Measurements from ENCODE around the gene DRAM1.

The DRAM1 gene

GRCh38 chr12:101941306-101942249 is 64.2 kb downstream of the DRAM1 start:
- no peak overlapping the region for H3K27ac ChIP-seq (ENCODE audit: low read length)
- no peak overlapping the region for H3K9ac ChIP-seq (ENCODE audit: low read length in 2 of 2)
- H3K9me3 ChIP-seq (ENCODE audit: control insufficient read depth in 2 of 2, low read length in 2 of 2): no peaks in the 10 kb centered on the region
- H3K36me3 ChIP-seq (ENCODE audit: control insufficient read depth in 2 of 2, insufficient read depth in 2 of 2, low read length in 2 of 2): no peaks in the 10 kb centered on the region
- H3K4me1 ChIP-seq (ENCODE audit: control insufficient read depth, insufficient read depth, low read length): peaks cover 3% of the 10 kb centered on the region
- H3K27me3 ChIP-seq (ENCODE audit: control insufficient read depth in 1 of 2, insufficient read depth in 2 of 2, low read length in 2 of 2): no peaks in the 10 kb centered on the region
- no peak overlapping the region for H3K4me3 ChIP-seq (ENCODE audit: low read length in 2 of 2)

DNA sequence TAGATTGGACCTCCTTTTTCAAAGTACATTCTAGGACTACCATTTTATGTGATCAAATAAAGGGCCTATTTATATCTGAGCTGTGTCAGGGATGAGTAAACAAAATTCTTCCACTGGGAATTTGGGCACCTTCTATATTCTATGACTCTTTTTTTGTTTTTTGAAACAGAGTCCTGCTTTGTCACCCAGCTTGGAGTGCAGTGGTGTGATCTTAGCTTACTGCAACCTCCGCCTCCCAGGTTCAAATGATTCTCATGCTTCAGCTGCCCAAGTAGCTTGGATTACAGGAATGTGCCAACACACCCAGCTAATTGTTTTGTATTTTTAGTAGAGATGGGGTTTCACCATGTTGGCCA is 64.8 kb downstream of the DRAM1 start:
- H3K27ac ChIP-seq (ENCODE audit: low read length): no peak overlapping the region

DNA sequence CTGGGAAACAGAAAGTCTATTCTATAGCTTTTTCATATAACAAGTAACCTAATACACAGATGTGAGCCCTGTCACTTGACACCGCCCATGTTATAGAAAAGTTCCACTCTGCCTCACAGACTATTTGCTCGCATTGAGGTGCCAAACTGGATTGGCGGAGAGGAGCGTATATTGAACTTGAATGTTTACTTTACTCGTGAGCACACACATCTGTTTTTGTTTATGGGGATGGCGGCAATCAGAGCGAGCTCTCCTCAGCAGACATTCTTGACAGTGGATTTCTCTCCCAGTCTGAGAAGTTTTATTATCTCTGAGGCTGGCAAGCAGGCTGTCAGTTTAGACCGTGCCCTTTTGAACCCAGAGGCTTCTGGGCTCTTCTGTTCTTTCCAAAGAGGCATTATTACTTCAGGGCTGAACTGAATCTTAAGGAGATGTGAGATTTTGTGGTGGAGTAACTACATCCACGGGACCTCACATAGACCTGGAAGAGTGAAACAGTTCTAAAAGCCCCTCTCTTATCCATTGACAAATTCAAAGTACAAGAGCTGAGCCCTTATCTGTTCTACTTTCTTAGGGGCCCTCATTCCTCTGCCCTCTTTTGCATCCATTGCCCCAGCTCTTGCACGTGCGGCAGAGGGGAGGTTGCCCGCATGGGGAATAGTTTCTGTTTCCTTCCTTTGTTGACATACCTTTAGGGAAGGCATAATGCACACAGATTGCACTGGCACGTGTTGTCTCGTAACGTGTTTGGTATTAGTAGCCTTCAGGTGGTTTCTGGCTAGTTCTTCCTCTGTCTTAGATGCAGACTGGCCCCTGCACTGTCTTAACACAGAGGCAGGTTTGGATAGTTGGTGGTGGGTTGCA is 68.2 kb downstream of the DRAM1 start:
- Histone ChIP-seq H3K27me3 (ENCODE audit: control insufficient read depth in 1 of 2, insufficient read depth in 2 of 2, low read length in 2 of 2) (no peaks in the 10 kb centered on the region), H3K4me3 (ENCODE audit: low read length in 2 of 2) (no peak overlapping the region), H3K36me3 (ENCODE audit: control insufficient read depth in 2 of 2, insufficient read depth in 2 of 2, low read length in 2 of 2) (no peaks in the 10 kb centered on the region), H3K9me3 (ENCODE audit: control insufficient read depth in 2 of 2, low read length in 2 of 2) (no peaks in the 10 kb centered on the region), H3K4me1 (ENCODE audit: control insufficient read depth, insufficient read depth, low read length) (peaks cover 3% of the 10 kb centered on the region), H3K9ac (ENCODE audit: low read length in 2 of 2) (no peak overlapping the region), H3K27ac (ENCODE audit: low read length) (no peak overlapping the region)

More for the DNA sequence above, 64.8 kb downstream of the DRAM1 start:
- no peaks in the 10 kb centered on the region for H3K36me3 ChIP-seq (ENCODE audit: control insufficient read depth in 2 of 2, insufficient read depth in 2 of 2, low read length in 2 of 2)
- H3K9ac ChIP-seq (ENCODE audit: low read length in 2 of 2): no peak overlapping the region
- H3K4me1 ChIP-seq (ENCODE audit: control insufficient read depth, insufficient read depth, low read length): peaks cover 3% of the 10 kb centered on the region
- H3K9me3 ChIP-seq (ENCODE audit: control insufficient read depth in 2 of 2, low read length in 2 of 2): no peaks in the 10 kb centered on the region
- H3K27me3 ChIP-seq (ENCODE audit: control insufficient read depth in 1 of 2, insufficient read depth in 2 of 2, low read length in 2 of 2): no peaks in the 10 kb centered on the region
- H3K4me3 ChIP-seq (ENCODE audit: low read length in 2 of 2): no peak overlapping the region

DNA sequence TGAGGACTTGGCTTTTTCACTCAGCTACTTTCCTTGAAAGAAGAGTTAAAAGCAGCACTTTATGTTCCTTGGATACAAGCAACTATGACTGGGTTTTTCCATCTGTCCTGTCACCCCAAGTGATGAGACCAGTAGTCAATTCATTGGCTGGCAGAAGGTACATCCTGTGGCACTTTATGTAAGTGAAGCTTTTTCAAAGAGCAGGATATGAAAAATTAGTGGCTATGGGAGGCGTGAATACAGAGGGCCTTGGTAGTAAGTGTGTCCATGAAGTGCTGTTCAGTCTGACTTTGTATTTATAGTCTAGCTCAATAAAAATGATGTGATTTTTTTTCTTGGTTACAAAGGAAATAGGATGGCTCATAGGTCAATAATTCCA is 68.8 kb downstream of the DRAM1 start:
- Histone ChIP-seq H3K4me3 (ENCODE audit: low read length in 2 of 2) (no peak overlapping the region), H3K4me1 (ENCODE audit: control insufficient read depth, insufficient read depth, low read length) (peaks cover 3% of the 10 kb centered on the region), H3K27ac (ENCODE audit: low read length) (no peak overlapping the region), H3K9ac (ENCODE audit: low read length in 2 of 2) (no peak overlapping the region), H3K9me3 (ENCODE audit: control insufficient read depth in 2 of 2, low read length in 2 of 2) (no peaks in the 10 kb centered on the region), H3K27me3 (ENCODE audit: control insufficient read depth in 1 of 2, insufficient read depth in 2 of 2, low read length in 2 of 2) (no peaks in the 10 kb centered on the region), H3K36me3 (ENCODE audit: control insufficient read depth in 2 of 2, insufficient read depth in 2 of 2, low read length in 2 of 2) (no peaks in the 10 kb centered on the region)

GRCh38 chr12:101947316-101947715 is 69.9 kb downstream of the DRAM1 start:
- H3K9me3 ChIP-seq (ENCODE audit: control insufficient read depth in 2 of 2, low read length in 2 of 2): no peaks in the 10 kb centered on the region
- no peak overlapping the region for H3K27ac ChIP-seq (ENCODE audit: low read length)

GRCh38 chr12:101948365-101948764 is 71.0 kb downstream of the DRAM1 start:
- H3K27me3 ChIP-seq (ENCODE audit: control insufficient read depth in 1 of 2, insufficient read depth in 2 of 2, low read length in 2 of 2): no peaks in the 10 kb centered on the region
- H3K4me1 ChIP-seq (ENCODE audit: control insufficient read depth, insufficient read depth, low read length): peaks cover 3% of the 10 kb centered on the region
- no peak overlapping the region for H3K27ac ChIP-seq (ENCODE audit: low read length)
- H3K9ac ChIP-seq (ENCODE audit: low read length in 2 of 2): no peak overlapping the region
- H3K36me3 ChIP-seq (ENCODE audit: control insufficient read depth in 2 of 2, insufficient read depth in 2 of 2, low read length in 2 of 2): no peaks in the 10 kb centered on the region
- H3K9me3 ChIP-seq (ENCODE audit: control insufficient read depth in 2 of 2, low read length in 2 of 2): no peaks in the 10 kb centered on the region
- no peak overlapping the region for H3K4me3 ChIP-seq (ENCODE audit: low read length in 2 of 2)

More at GRCh38 chr12:101947316-101947715, 69.9 kb downstream of the DRAM1 start:
- Histone ChIP-seq H3K9ac (ENCODE audit: low read length in 2 of 2) (no peak overlapping the region), H3K27me3 (ENCODE audit: control insufficient read depth in 1 of 2, insufficient read depth in 2 of 2, low read length in 2 of 2) (no peaks in the 10 kb centered on the region), H3K4me3 (ENCODE audit: low read length in 2 of 2) (no peak overlapping the region), H3K4me1 (ENCODE audit: control insufficient read depth, insufficient read depth, low read length) (peaks cover 3% of the 10 kb centered on the region), H3K36me3 (ENCODE audit: control insufficient read depth in 2 of 2, insufficient read depth in 2 of 2, low read length in 2 of 2) (no peaks in the 10 kb centered on the region)

GRCh38 chr12:101951002-101951670 is 73.8 kb downstream of the DRAM1 start:
- H3K36me3 ChIP-seq (ENCODE audit: control insufficient read depth in 2 of 2, insufficient read depth in 2 of 2, low read length in 2 of 2): no peaks in the 10 kb centered on the region
- H3K9me3 ChIP-seq (ENCODE audit: control insufficient read depth in 2 of 2, low read length in 2 of 2): no peaks in the 10 kb centered on the region
- H3K4me3 ChIP-seq (ENCODE audit: low read length in 2 of 2): no peak overlapping the region
- H3K27ac ChIP-seq (ENCODE audit: low read length): no peak overlapping the region
- H3K4me1 ChIP-seq (ENCODE audit: control insufficient read depth, insufficient read depth, low read length): no peaks in the 10 kb centered on the region
- no peaks in the 10 kb centered on the region for H3K27me3 ChIP-seq (ENCODE audit: control insufficient read depth in 1 of 2, insufficient read depth in 2 of 2, low read length in 2 of 2)
- no peak overlapping the region for H3K9ac ChIP-seq (ENCODE audit: low read length in 2 of 2)

DNA sequence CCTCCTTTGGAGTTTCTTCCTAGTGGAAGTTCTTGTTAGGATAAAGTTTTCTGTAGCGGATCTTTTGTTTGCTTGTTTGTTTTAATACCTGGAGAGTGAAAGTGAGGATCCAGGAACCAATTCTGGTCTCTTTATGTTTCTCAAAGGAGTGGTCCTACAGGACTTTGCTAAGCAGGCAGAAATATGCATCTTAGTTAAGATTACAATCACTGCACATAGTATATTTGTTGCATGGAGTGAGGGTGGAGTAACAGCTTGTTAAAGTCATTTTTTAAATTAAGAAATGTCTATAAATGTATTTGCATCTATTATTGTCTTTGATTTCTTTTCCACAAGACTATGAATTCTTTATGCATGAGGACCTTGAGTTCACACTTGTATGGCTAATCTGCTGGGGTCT is 76.7 kb downstream of the DRAM1 start:
- Histone ChIP-seq H3K27ac (ENCODE audit: low read length) (no peak overlapping the region), H3K36me3 (ENCODE audit: control insufficient read depth in 2 of 2, insufficient read depth in 2 of 2, low read length in 2 of 2) (no peaks in the 10 kb centered on the region), H3K4me1 (ENCODE audit: control insufficient read depth, insufficient read depth, low read length) (no peaks in the 10 kb centered on the region), H3K9ac (ENCODE audit: low read length in 2 of 2) (no peak overlapping the region), H3K9me3 (ENCODE audit: control insufficient read depth in 2 of 2, low read length in 2 of 2) (no peaks in the 10 kb centered on the region), H3K4me3 (ENCODE audit: low read length in 2 of 2) (no peak overlapping the region), H3K27me3 (ENCODE audit: control insufficient read depth in 1 of 2, insufficient read depth in 2 of 2, low read length in 2 of 2) (no peaks in the 10 kb centered on the region)

- Histone ChIP-seq H3K4me3 (ENCODE audit: low read length in 2 of 2) (no peak overlapping the region), H3K9me3 (ENCODE audit: control insufficient read depth in 2 of 2, low read length in 2 of 2) (peaks cover 0 to 2% of the 10 kb centered on the region in 2 donors), H3K9ac (ENCODE audit: low read length in 2 of 2) (no peak overlapping the region), H3K27ac (ENCODE audit: low read length) (no peak overlapping the region), H3K4me1 (ENCODE audit: control insufficient read depth, insufficient read depth, low read length) (no peaks in the 10 kb centered on the region), H3K36me3 (ENCODE audit: control insufficient read depth in 2 of 2, insufficient read depth in 2 of 2, low read length in 2 of 2) (no peaks in the 10 kb centered on the region), H3K27me3 (ENCODE audit: control insufficient read depth in 1 of 2, insufficient read depth in 2 of 2, low read length in 2 of 2) (no peaks in the 10 kb centered on the region)
Observed at GRCh38 chr12:101954676-101955075, 77.3 kb downstream of the DRAM1 start.

- Histone ChIP-seq H3K9ac (ENCODE audit: low read length in 2 of 2) (no peak overlapping the region), H3K27ac (ENCODE audit: low read length) (no peak overlapping the region), H3K9me3 (ENCODE audit: control insufficient read depth in 2 of 2, low read length in 2 of 2) (peaks cover 0 to 6% of the 10 kb centered on the region in 2 donors), H3K4me1 (ENCODE audit: control insufficient read depth, insufficient read depth, low read length) (no peaks in the 10 kb centered on the region), H3K27me3 (ENCODE audit: control insufficient read depth in 1 of 2, insufficient read depth in 2 of 2, low read length in 2 of 2) (no peaks in the 10 kb centered on the region), H3K4me3 (ENCODE audit: low read length in 2 of 2) (no peak overlapping the region), H3K36me3 (ENCODE audit: control insufficient read depth in 2 of 2, insufficient read depth in 2 of 2, low read length in 2 of 2) (no peaks in the 10 kb centered on the region)
Observed at GRCh38 chr12:101957252-101957959, 80.0 kb downstream of the DRAM1 start.

Data from stomach smooth muscle (tissue), 2 donors.